Neural crest cell (in vitro differentiated cells): ENCODE measurements around the gene BTBD17. TPM values are rescaled to one million over a fixed set of nuclear protein-coding genes. Genes with fewer than 3 reads are reported as not detected.

Experiments used
- DNase-seq: peaks from one replicate; pipeline ENCODE4 v3.0.0; 2021; ENCODE audit warnings: low read depth, mixed read lengths, low spot score
- H3K27ac Mint-ChIP-seq: one replicate; pipeline ENCODE4 v1.8.0; 2021; ENCODE audit warnings: mild to moderate bottlenecking, mixed read lengths; ENCODE audit not compliant: unreplicated experiment
- H3K27me3 Mint-ChIP-seq: 2 replicates; pipeline ENCODE4 v1.8.0; 2021; ENCODE audit warnings: low read depth, mild to moderate bottlenecking, mixed read lengths
- H3K36me3 Mint-ChIP-seq: 2 replicates; pipeline ENCODE4 v1.8.0; 2021; ENCODE audit warnings: low read depth, mild to moderate bottlenecking, mixed read lengths
- H3K4me1 Mint-ChIP-seq: 2 replicates; pipeline ENCODE4 v1.8.0; 2021; ENCODE audit warnings: mixed read lengths
- H3K4me3 Mint-ChIP-seq: one replicate; pipeline ENCODE4 v1.8.0; 2021; ENCODE audit warnings: mild to moderate bottlenecking, mixed read lengths
- H3K9me3 Mint-ChIP-seq: 2 replicates; pipeline ENCODE4 v1.8.0; 2021; ENCODE audit warnings: mixed read lengths
- CTCF ChIP-seq: fragments of 200-600 bp; sonication (generic); conservative IDR thresholded peaks from 2 replicates; pipeline ENCODE4 v1.5.0; 2021; ENCODE audit warnings: antibody characterized with exemption, mild to moderate bottlenecking
- total RNA-seq: library from RNA; stranded (reverse); gene quantifications from 2 replicates; pipeline ENCODE4 v1.2.1, GENCODE V29; 2021

BTBD17 gene
- total RNA-seq, 1 donor from 2014 or later, result 12.3 TPM

DNA sequence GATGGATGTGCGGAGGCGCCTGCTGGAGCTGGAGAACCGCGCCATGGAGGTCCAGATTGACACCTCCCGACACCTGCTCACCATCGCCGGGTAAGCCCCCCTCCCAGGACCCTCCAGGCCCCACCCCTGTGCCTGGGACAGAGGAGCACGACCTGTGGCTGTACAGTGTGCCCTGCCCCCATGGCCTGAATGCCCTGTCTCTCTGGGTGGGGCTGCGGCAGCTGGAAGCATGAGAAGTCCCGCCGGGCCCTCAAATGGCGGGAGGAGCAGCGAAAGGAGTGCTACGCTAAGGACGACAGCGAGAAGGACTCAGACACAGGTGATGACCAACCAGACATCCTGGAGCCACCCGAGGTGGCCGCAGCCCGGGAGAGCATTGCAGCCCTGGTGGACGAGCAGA lies 11.2 kb downstream of the BTBD17 start:
- no peak for DNase-seq
- H3K4me3 Mint-ChIP-seq, result no peak overlapping the region
- no peak overlapping the region for H3K27ac Mint-ChIP-seq
- H3K36me3 Mint-ChIP-seq, result no peaks in the 10 kb centered on the region
- peaks cover 6% of the 10 kb centered on the region for H3K4me1 Mint-ChIP-seq
- TF ChIP-seq CTCF, result no peak
- no peaks in the 10 kb centered on the region for H3K9me3 Mint-ChIP-seq
- peaks cover 85% of the 10 kb centered on the region for H3K27me3 Mint-ChIP-seq

- DNase-seq, result no peak
- Mint-ChIP-seq H3K27me3 (peaks cover 72% of the 10 kb centered on the region), H3K4me1 (peaks cover 4% of the 10 kb centered on the region), H3K27ac (no peak overlapping the region), H3K4me3 (no peak overlapping the region), H3K36me3 (no peaks in the 10 kb centered on the region), H3K9me3 (no peaks in the 10 kb centered on the region)
- TF ChIP-seq CTCF, result no peak
Observed at GRCh38 chr17:74349120-74349519, 12.5 kb downstream of the BTBD17 start.

DNA sequence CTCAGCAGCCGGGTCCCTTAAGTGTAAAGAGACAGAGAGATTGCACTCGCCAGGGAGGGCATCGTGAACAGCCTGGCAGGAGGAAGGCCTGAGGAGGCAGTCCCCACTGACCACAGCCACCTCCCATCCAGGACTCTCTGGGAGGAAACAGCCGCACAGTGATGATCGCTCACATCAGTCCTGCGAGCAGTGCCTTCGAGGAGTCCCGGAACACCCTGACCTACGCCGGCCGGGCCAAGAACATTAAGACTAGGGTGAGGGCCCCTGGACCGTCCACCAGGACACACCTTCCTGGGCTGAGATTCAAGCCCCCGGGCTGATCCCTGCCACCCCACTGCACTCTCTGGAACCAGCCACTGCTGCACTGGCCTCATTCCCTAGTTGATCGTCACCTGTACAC lies 14.0 kb downstream of the BTBD17 start:
- Mint-ChIP-seq H3K27me3 (peaks cover 57% of the 10 kb centered on the region), H3K27ac (no peak overlapping the region), H3K36me3 (no peaks in the 10 kb centered on the region), H3K9me3 (no peaks in the 10 kb centered on the region), H3K4me3 (no peak overlapping the region), H3K4me1 (no peaks in the 10 kb centered on the region)
- no peak for TF ChIP-seq CTCF
- no peak for DNase-seq

DNA sequence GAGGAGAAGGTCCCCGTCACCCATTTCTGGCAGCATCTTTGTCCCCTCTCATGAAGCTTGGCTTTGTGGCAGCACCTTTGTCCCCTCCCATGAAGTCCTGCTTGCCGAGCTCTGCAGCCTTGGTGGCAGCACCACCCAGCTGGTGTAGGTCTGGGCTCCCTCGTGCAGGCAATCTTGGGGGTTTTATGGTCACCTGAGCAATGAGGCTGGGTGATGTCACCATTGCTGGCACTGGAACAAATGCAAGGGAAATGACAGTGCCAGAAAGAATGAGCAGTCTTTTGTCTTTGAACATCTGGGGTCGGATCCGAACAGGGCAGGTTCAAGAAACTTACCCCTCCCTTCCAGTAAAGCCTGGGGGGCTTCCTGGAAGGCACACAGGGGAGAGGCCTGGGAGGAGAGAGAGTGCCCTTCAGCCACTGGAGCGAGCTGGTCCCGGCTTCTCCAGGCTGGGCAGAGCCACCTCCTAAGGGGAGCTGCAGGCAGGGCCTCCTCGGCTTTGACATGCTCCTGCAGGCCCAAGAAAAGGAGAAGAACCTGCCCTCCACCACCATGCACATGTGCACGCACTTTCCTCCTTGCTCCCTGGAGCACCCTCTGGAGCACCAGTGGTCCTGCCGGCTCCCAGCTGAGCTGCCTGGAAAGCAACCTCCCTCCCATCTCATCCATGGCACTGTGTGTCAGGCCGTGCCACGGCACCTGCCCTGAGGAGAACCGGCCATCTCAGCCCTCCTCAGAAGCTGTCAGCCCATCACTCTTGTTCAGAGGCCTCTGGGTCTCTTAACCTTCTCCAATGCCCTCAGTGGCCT lies 16.0 kb downstream of the BTBD17 start:
- TF ChIP-seq CTCF, result no peak
- Mint-ChIP-seq H3K4me3 (no peak overlapping the region), H3K27ac (no peak overlapping the region), H3K36me3 (no peaks in the 10 kb centered on the region), H3K27me3 (peaks cover 37% of the 10 kb centered on the region), H3K9me3 (no peaks in the 10 kb centered on the region), H3K4me1 (no peaks in the 10 kb centered on the region)
- no peak for DNase-seq

- Mint-ChIP-seq H3K4me3 (no peak overlapping the region), H3K27me3 (peaks cover 29% of the 10 kb centered on the region), H3K9me3 (no peaks in the 10 kb centered on the region), H3K4me1 (peaks cover 5% of the 10 kb centered on the region), H3K27ac (no peak overlapping the region), H3K36me3 (no peaks in the 10 kb centered on the region)
- TF ChIP-seq CTCF, result no peak
- no peak for DNase-seq
Observed at GRCh38 chr17:74344658-74345057, 17.0 kb downstream of the BTBD17 start.
